Peyer's patch (tissue), 4 donors: ENCODE measurements around the gene C16orf90.

Experiments used
- CTCF ChIP-seq, 6 experiments: fragments of 450-650 bp in 4 of 6; fragments of 200-600 bp in 2 of 6; sonication (generic) in 1 of 6; IDR thresholded peaks; one replicate each; pipeline ENCODE4 v1.5.1; 2017 to 2019; ENCODE audit warnings: antibody characterized with exemption in 6 of 6, mild to moderate bottlenecking in 3 of 6, moderate library complexity in 1 of 6
- POLR2A ChIP-seq, 2 donors: fragments of 450-650 bp; IDR thresholded peaks; one replicate each; pipeline ENCODE4 v1.5.1; 2017; ENCODE audit warnings: antibody characterized with exemption in 2 of 2, mild to moderate bottlenecking in 2 of 2, moderate library complexity in 2 of 2

GRCh38 chr16:3529175-3529574 is 33.9 kb upstream of the C16orf90 start:
- TF ChIP-seq CTCF (IDR thresholded peaks at IDR 0.05) (no peak), POLR2A (IDR thresholded peaks at IDR 0.05) (no peak)
